Left ventricle myocardium superior (tissue), 1 donor: ENCODE measurements around the gene OMP. TPM values are rescaled to one million over a fixed set of nuclear protein-coding genes. Genes with fewer than 3 reads are reported as not detected.

Experiments
- ATAC-seq: fragments of 200-7000 bp; cut with Tn5 transposase; one replicate; pipeline ENCODE4 v1.9.1; 2020; ENCODE audit warnings: mild to moderate bottlenecking, moderate library complexity
- DNase-seq: peaks from one replicate; pipeline ENCODE4 v3.0.0-alpha.2; 2020
- intact Hi-C: fragments of 100-400 bp; cut with micrococcal nuclease; formaldehyde crosslinking; loops from one replicate; pipeline ENCODE4 v1.11.0; 2022
- total RNA-seq: library from RNA; stranded (reverse); fragmentation: NEBNext Ultra II Directional; extraction: Animal tissue kit (Norgen Biotek cat#: 25700); gene quantifications from one replicate; pipeline ENCODE4 v1.2.1, GENCODE V29; 2021
- donor health status: DM: no; HTN: yes; CAD: no; lungs with severe emphysema.

OMP gene
- total RNA-seq, 1 donor from 2014 or later = not detected

DNA sequence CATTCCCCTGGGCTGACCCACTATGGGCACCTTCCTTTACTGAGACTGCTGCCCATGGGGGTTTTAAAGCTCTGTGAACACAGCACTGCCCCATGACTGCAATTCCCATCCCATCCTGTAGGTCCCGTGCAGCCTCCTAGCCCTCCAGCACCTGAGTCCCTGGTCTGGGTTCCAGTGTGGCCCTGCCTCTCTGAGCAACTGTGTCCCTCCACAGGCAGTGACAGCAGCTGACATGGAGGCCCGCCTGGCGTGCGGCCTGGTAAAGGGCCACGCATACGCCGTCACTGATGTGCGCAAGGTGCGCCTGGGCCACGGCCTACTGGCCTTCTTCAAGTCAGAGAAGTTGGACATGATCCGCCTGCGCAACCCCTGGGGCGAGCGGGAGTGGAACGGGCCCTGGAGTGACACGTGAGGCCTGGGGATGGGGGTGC lies 12.6 kb downstream of the OMP start:
- ATAC-seq (no peak), DNase-seq (peak; percentile 17)
- intact Hi-C loops = no loop called here

DNA sequence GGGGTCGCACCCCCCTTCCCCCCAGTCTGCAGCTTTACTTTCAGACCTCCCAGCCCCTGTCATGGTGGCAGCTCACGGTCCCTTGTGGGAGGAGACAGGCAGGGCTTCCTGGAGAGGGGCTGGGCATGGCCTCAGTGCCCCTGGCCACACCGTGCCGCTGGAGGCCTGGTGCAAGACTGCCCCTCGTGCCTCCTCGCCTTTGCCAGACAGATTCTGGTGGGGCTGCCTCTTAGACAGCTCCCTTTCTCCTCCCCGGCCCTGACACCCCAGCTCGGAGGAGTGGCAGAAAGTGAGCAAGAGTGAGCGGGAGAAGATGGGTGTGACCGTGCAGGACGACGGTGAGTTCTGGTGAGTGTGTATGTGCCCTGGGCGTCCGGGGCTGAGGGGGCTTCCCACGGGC lies 13.3 kb downstream of the OMP start:
- intact Hi-C loops = no loop called here
- peak; percentile 11 for DNase-seq
- no peak for ATAC-seq

DNA sequence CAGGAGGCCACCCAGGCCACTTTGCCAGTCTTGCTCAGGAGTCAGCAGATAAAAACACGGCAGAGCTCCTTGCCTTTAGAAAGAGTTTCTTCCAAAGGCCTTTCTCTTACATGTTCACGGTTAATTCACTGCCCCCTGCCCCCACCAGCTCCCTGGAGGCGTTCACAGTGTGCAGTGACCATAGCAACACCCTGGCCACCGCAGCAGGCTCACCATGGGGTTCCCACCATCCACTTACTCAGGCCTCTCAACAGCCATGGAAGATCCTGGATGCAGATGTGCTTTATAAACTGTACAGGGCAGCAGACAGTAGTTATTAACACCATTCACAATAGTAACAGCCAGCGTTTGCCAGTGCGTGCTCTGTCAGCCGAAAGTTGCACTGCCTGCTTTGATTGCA lies 14.9 kb downstream of the OMP start:
- DNase-seq (peak; percentile 6), ATAC-seq (no peak)
- intact Hi-C loops = no loop called here

DNA sequence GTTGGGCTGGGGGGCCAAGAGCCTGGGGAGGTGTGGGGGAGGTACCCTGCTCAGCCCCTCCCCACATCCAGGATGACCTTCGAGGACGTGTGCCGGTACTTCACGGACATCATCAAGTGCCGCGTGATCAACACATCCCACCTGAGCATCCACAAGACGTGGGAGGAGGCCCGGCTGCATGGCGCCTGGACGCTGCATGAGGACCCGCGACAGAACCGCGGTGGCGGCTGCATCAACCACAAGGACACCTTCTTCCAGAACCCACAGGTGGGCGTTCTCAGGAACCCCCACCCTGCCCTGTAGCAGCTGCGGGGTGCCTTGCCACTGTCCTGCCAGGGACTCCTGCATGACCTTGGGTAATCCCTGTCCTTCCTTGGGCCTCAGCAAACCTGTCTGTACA lies 15.4 kb downstream of the OMP start:
- intact Hi-C loops = no loop called here
- no peak for ATAC-seq
- DNase-seq = peak; percentile 25

DNA sequence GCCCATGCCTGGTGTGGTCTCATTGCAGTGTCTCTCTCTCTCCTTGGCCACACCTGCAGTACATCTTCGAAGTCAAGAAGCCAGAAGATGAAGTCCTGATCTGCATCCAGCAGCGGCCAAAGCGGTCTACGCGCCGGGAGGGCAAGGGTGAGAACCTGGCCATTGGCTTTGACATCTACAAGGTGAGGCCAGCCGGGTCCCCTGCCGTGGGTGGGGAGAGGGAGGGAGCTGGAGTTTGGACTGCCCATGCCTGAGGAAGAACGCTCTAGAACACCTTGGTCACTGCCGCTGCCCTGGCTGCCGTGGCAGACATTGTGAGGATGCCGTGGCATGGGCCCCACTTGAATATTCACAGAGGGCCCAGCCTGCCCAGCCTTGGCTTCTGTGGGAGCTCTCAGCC lies 16.3 kb downstream of the OMP start:
- ATAC-seq (no peak), DNase-seq (peak; percentile 3)
- intact Hi-C loops = no loop called here

DNA sequence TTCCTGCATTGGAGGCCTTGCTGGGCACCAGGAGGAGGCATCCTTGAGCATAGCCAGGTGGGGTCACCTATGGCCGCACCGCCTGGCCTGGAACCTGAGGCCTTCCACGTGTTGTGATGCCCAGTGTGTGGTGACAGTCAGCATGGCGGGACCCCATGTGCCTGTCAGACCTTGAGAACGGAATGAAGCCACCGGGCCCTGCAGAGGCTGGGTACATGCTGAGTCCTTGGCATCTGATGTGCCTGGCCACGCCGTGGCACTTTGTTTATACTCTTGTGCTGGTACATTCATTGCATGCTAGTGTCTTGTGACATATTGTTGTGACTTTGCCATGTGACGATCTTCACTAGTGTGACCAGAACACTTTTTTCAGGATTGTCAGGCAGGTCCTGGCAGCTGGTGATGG lies 16.9 kb downstream of the OMP start:
- ATAC-seq = peak; percentile 77
- peak; percentile 47 for DNase-seq
- intact Hi-C loops = no loop called here

DNA sequence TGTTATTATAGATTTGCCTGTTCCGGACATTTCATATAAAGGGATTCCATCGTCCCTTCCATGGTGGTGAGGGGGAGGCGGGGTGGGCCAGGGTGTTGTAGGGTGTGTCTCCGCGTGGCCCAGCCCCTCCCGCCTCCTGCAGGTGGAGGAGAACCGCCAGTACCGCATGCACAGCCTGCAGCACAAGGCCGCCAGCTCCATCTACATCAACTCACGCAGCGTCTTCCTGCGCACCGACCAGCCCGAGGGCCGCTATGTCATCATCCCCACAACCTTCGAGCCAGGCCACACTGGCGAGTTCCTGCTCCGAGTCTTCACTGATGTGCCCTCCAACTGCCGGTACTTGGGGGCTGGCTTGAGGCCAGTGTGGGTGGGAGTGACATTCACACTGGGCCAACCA lies 17.9 kb downstream of the OMP start:
- no peak for ATAC-seq
- peak; percentile 20 for DNase-seq
- intact Hi-C loops = no loop called here

DNA sequence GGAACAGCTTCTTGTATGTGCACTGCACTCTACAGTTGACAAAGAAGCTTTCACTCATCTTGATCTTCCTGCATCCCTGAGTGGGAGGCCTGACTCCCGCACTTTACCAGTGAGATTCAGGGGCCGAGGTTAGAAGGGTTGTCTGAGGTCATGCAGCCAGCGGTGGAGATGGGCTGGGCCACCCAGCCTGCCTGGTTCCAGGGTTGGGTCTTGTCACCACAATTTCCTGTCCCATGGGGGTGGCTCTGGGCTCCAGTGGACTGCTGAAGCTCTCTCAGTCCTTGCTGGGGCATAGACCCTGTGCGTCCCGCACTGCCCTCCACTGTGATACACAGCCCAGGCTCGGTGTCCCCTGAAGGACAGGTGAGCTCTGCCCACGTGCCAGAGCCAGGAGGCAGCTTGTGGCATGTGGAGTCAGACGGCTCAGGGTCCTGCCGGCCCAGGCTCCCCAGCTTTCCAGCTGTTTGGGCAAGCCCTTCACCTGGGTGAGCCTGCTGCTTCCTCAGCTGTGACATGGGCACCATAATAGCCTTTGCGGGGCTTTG lies 18.5 kb downstream of the OMP start:
- intact Hi-C loops = no loop called here
- ATAC-seq = no peak
- peak; percentile 25 for DNase-seq

DNA sequence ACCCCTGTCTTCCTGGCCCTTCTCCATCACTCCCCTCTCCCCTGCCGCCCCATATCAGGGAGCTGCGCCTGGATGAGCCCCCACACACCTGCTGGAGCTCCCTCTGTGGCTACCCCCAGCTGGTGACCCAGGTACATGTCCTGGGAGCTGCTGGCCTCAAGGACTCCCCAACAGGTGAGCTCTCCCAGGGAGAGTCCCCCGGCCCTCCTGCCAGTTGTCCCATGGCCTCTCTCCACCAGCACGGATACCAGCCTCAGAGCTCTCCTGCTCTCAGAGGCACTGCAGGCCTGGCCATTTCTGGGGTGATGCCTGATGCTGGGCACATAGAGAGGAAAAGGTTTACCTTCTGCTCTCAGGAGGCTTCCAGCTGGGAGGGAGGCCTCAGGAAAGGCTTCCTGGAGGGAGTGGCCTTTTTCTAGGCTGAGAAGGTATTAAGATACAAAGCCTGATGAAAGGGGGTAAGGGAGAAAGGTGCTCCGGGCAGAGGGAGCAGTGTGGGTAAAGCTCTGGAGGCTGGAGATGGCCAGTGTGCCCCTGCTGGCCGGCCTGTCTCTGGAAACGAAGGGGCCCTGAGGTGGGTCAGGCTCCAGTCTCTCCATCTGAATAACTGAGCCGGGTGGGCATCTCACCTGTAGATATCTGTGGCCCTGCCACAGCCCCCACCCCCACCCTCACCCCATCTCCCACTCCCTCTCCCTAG lies 19.4 kb downstream of the OMP start:
- intact Hi-C loops = no loop called here
- ATAC-seq (no peak), DNase-seq (peak; percentile 18)

DNA sequence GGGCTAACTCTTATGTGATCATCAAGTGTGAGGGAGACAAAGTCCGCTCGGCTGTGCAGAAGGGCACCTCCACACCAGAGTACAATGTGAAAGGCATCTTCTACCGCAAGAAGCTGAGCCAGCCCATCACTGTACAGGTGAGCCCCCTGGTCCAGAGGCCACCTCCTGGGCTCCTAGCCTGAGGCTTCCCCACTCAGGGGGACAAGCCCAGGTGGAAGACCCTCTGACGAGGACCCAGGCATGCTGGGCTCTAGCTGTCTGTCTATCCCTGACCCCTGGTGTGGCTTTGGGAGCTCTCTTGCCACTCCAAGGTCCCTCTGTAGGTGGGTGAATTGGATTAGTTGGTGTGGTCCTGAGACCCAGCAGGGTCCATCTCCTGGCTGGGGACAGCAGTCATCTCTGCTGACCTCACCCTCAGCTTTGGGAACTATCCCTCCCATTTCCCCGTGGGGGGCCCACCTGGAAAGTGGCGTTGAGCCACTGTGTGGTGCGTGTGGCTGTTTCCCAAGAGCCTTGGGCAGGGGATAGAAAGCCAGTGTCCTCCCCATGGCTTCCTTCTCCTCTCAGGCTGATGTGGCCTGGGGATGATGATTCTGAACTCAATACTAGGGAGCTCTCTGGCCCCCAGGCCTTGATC lies 20.1 kb downstream of the OMP start:
- ATAC-seq (no peak), DNase-seq (peak; percentile 9)
- intact Hi-C loops = no loop called here

DNA sequence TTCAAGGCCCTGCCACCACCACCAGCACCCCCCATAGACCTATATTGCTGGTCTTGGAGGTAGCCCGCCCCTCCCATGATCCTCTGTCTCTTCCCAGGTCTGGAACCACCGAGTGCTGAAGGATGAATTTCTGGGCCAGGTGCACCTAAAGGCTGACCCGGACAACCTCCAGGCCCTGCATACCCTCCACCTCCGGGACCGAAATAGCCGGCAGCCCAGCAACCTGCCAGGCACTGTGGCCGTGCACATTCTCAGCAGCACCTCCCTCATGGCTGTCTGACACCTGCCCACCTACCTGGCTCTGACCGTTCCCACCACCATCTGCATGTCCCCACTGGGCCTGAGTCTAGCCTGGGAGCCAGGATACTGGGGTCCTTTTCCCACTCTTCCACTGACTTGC lies 21.0 kb downstream of the OMP start:
- no peak for ATAC-seq
- DNase-seq = peak; percentile 18
- intact Hi-C loops = no loop called here

DNA sequence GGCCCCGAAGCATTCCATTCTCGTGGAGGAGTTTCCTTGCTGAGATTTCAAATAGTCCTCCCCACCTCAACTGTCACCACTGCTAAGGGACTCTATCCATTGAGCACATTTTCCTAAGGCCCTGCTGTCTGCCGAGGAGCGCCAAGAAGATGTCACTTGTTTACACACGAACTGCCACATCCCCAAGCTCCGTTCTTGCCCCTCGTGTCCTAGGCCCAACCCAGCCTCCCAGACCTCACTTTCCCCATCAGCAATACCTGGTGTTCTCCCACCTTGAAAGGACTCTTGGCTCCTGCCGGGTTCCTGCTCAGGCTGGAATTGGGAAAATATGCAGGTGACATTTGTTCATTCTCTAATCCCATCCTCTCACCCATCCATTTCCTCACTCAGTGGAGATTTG lies 21.4 kb downstream of the OMP start:
- intact Hi-C loops = no loop called here
- ATAC-seq (no peak), DNase-seq (peak; percentile 4)

DNA sequence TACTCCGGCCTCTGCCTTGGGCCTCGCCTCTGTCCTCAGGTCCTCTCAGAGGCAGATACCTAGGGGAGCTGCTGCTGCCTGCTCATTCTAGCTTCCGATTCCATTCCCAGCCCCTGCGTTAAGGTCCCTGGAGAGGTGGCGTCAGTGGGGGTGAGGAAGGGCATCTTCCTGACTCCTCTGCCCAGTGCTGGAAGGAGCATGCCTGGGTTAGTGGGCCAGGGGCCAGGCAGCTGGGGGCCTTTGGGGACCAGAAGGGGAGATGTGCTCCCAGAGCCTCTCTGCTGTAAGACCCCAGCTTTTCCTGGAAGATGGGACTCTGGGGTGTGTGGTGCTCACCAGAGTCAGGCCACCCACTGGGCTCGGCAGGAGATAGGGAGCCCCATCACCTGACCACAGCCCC lies 21.8 kb downstream of the OMP start:
- intact Hi-C loops = no loop called here
- DNase-seq (peak; percentile 12), ATAC-seq (no peak)

DNA sequence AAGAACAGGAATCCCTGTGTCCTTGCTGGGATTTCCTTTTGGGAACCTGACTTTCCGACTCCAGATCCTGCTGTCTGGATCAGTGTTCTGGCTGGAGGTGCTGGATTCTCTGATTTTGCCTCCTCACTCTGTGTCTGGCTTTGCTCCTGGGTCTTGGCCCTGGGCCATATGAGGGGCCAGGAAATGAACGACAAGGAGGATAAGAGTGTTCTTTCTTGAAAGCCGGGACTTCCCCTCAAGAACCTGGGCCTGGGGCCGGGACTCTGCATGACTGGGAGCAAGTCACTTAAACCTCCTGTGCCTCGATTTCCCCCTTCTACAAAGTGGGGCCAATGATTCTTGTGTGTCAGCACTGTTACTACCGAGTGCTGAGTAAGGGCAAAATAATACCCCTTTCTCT lies 22.6 kb downstream of the OMP start:
- intact Hi-C loops = no loop called here
- DNase-seq (peak; percentile 12), ATAC-seq (no peak)

DNA sequence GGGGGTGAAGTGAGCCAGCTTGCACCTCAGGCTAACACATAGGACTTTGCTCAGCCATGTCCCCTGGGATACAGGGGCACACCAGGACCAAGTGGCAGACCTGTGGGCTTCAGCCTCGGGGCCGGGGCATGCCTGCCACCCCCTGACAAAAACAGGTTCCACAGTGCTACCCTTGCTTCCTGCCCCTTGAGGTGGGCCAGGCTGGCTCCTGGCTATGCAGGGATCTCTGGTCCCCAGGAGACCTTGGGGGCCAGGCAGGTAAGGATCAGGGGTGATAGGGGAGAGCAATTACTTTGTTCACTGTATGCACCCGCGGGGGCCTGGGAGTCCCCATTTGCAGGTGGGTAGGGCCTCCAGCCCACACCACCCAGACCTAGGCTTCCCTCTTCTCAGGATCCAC lies 23.1 kb downstream of the OMP start:
- no peak for ATAC-seq
- intact Hi-C loops = loop anchor here (2.0 kb wide), 1 partner anchor 63 kb away; no protein-coding TSS in a partner anchor
- DNase-seq = peak; percentile 18

DNA sequence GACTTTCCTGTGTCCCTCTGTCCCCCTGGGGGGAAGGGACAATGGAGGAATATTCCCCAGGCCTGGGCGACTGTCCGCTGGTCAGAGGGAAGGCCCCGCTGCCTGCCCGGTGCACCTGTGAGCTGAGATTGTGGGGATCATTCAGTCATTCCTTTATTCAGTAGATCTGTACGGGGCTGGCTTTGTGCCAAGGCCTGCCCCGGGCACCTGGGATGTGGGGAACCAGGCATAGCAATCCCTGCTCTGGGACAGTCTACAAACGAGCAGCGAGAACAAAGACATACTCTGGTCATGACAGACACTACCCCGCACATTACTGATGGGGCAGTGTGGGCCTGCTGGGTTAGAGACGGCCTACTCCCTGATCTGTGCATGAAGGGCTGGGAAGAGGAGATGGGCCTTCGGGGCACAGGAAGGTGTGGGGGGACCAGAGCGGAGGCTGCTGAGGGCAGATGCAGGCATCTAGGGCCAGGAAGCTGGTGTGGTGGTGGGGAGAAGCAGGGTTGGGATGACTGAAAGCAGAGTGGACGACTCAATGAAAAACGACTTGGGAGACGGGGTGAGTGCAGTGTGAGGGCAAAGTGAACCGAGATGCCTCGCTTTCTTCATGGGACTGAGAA lies 23.6 kb downstream of the OMP start:
- DNase-seq (peak; percentile 28), ATAC-seq (no peak)
- intact Hi-C loops = loop anchor here (2.0 kb wide), 1 partner anchor 63 kb away; no protein-coding TSS in a partner anchor

DNA sequence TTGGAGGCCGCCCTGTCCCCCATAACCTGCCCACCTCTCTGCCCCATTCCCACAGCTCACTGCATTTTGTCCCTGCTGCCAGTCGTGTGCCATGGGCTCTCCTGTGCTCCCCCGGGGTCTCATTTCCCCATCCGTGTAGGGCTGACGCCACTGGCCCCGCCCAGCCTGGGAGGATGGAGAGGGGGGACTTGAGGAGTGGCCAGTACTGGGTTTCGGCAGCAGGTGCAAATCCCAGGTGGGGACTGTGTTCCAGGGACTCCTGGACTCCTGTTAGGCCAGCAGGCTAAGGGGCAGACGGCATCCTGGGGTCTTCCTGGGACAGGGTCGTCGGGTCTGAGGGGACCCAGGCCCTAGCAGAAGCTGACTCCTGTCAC lies 24.2 kb downstream of the OMP start:
- ATAC-seq (no peak), DNase-seq (no peak)
- intact Hi-C loops = loop anchor here (2.0 kb wide), 1 partner anchor 62 kb away; no protein-coding TSS in a partner anchor

DNA sequence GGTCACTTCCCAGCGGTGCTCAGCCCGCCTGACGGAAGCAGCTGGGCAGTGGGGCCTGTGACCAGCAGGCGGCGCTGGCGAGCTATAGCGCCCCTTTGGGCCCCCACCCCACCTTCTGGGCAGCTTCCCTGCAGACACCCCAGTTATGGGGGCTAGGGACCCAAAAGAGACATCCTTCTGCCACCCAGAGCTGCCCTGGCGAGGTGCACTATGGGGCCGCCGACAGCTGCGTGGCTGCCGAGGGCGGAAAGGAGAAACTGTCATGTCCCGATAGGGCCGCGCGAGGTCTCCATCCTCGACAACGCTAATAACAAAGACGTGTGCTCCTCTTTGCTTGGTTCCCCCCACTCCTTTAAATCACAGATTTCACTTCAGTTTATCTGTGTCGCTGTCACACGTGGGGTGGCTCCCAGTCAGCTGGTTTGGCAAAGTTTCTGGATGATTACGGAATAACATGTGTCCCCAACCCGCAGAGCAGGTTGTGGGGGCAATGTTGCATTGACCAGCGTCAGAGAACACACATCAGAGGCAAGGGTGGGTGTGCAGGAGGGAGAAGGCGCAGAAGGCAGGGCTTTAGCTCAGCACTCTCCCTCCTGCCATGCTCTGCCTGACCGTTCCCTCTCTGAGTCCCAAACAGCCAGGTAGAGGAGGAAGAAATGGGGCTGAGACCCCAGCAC lies 24.7 kb downstream of the OMP start:
- ATAC-seq (peak; percentile 73), DNase-seq (peak; percentile 75)
- intact Hi-C loops = loop anchor here (2.0 kb wide), 1 partner anchor 61 kb away; no protein-coding TSS in a partner anchor

DNA sequence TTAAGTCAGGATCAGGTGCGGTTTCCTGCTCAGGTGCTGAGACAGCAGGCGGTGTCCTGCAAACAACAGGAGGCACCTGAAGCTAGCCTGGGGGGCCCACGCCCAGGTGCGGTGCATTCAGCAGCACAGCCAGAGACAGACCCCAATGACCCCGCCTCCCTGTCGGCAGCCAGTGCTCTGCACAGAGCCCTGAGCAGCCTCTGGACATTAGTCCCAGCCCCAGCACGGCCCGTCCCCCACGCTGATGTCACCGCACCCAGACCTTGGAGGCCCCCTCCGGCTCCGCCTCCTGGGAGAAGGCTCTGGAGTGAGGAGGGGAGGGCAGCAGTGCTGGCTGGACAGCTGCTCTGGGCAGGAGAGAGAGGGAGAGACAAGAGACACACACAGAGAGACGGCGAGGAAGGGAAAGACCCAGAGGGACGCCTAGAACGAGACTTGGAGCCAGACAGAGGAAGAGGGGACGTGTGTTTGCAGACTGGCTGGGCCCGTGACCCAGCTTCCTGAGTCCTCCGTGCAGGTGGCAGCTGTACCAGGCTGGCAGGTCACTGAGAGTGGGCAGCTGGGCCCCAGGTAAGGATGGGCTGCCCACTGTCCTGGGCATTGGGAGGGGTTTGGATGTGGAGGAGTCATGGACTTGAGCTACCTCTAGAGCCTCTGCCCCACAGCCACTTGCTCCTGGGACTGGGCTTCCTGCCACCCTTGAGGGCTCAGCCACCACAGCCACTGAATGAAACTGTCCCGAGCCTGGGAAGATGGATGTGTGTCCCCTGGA lies 25.5 kb downstream of the OMP start, which contains the start of gene MYO7A:
MYO7A (plus strand) TSS at position 327 of the 772 bp plus-strand sequence. CDS start 2,389 bp downstream, outside the sequence.
- peak; percentile 81 for ATAC-seq
- intact Hi-C loops = loop anchor here (2.0 kb wide), 1 partner anchor 61 kb away; no protein-coding TSS in a partner anchor
- peak; percentile 83 for DNase-seq
